Spleen (tissue), 7 donors: ENCODE data around the gene NR2F1-AS1.

Experiments used
- POLR2A ChIP-seq, 3 donors: fragments of 450-650 bp; IDR thresholded peaks; one replicate each; pipeline ENCODE4 v1.5.1; 2017; ENCODE audit warnings: antibody characterized with exemption in 3 of 3, mild to moderate bottlenecking in 1 of 3
- POLR2AphosphoS5 ChIP-seq, 3 donors: sonication (generic); formaldehyde crosslinking; IDR thresholded peaks; one replicate each; pipeline ENCODE4 v1.5.1; 2017; ENCODE audit warnings: antibody characterized with exemption in 3 of 3
- TF ChIP-seq, protein P1 (sequence below), 11 experiments: fragments of 200-600 bp in 7 of 11; fragments of 450-650 bp in 4 of 11; sonication (generic) in 4 of 11; IDR thresholded peaks in 8 of 11; conservative IDR thresholded peaks in 3 of 11; 1 replicate in 7 of 11; 2 replicates in 4 of 11; pipeline versions ENCODE4 v1.4.0 to v1.8.0; 2016 to 2021; ENCODE audit warnings: antibody characterized with exemption in 11 of 11, inconsistent platforms in 4 of 11, mild to moderate bottlenecking in 1 of 11
- donor health status: DM: no; HTN: no; CAD: no; lungs with moderate emphysema.
- donor health status: DM: no; HTN: no; CAD: no.
- donor health status: DM: no; HTN: no; CAD: no.

DNA sequence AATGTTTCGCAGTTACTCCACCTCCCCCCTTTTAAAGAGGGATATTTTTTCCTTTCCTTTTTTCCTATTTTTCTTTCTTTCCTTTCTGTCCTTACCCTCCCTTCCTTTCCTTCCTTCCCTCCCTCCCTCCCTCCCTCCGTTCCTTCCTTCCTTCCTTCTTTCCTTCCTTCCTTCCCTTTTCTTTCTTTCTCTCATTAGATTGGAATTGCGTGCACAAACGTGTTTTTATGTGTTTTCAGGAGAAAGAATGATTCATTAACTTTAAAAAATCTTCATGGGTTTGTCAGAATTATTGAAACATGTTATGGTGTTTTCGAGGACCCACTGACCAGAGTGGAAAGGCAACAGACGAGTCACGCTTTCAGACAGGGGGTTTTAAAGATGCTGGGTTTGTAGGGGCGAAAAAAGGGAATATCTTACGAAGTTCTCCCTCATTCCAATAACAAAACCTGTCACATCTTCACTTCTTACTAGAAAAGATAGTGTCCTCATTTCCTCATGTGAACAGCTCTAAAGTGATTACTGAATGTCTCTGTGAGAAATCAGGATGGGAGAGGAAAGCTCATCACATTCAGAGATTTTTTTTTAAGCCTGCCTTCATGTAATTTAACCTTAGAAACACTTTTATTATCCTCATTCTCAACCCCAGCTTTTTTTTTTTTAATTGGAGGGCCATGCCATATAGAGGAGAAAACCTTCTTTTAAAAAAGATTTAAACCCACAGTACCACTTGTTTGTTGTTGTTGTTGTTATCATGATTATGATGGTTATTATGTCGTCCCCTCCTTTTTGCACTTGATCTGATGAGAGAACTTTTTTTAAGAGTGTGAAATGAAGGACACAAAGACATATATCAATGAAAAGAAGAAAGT lies 23.9 kb upstream of the NR2F1-AS1 start:
- TF ChIP-seq, protein P1, sequence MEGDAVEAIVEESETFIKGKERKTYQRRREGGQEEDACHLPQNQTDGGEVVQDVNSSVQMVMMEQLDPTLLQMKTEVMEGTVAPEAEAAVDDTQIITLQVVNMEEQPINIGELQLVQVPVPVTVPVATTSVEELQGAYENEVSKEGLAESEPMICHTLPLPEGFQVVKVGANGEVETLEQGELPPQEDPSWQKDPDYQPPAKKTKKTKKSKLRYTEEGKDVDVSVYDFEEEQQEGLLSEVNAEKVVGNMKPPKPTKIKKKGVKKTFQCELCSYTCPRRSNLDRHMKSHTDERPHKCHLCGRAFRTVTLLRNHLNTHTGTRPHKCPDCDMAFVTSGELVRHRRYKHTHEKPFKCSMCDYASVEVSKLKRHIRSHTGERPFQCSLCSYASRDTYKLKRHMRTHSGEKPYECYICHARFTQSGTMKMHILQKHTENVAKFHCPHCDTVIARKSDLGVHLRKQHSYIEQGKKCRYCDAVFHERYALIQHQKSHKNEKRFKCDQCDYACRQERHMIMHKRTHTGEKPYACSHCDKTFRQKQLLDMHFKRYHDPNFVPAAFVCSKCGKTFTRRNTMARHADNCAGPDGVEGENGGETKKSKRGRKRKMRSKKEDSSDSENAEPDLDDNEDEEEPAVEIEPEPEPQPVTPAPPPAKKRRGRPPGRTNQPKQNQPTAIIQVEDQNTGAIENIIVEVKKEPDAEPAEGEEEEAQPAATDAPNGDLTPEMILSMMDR (IDR thresholded peaks at IDR 0.05 in 8 of 11, conservative IDR thresholded peaks at IDR 0.05 in 3 of 11), result no peak
- TF ChIP-seq POLR2A (IDR thresholded peaks at IDR 0.05) (no peak), POLR2AphosphoS5 (IDR thresholded peaks at IDR 0.05) (no peak)
